Hepatic stellate cell (primary cell): ENCODE results near the gene KCNJ18.
"Not testable (repeated sequence)": the region's sequence is repeated elsewhere in the genome, so short reads cannot be mapped to it uniquely, and the experiment has no call there.

Source experiments
- DNase-seq: peaks from one replicate; pipeline ENCODE4 v3.0.0; 2011; ENCODE audit warnings: low spot score

The KCNJ18 gene

GRCh38 chr17:21703891-21704872, 11.9 kb downstream of the KCNJ18 start:
- DNase-seq, result not testable (repeated sequence)

GRCh38 chr17:21705021-21705601, 12.8 kb downstream of the KCNJ18 start:
- DNase-seq, result no peak

GRCh38 chr17:21705746-21706145, 13.4 kb downstream of the KCNJ18 start:
- not testable (repeated sequence) for DNase-seq

- not testable (repeated sequence) for DNase-seq
These were observed 14.2 kb downstream of the KCNJ18 start for GRCh38 chr17:21706546-21706945.

GRCh38 chr17:21707131-21707530, 14.8 kb downstream of the KCNJ18 start:
- not testable (repeated sequence) for DNase-seq

GRCh38 chr17:21707711-21708611, 15.6 kb downstream of the KCNJ18 start:
- DNase-seq, result not testable (repeated sequence)

- not testable (repeated sequence) for DNase-seq
These were observed 16.6 kb downstream of the KCNJ18 start for GRCh38 chr17:21708612-21709535.

- DNase-seq, result not testable (repeated sequence)
These were observed 17.7 kb downstream of the KCNJ18 start for GRCh38 chr17:21709994-21710393.

GRCh38 chr17:21710486-21710885, 18.2 kb downstream of the KCNJ18 start:
- not testable (repeated sequence) for DNase-seq

GRCh38 chr17:21711182-21711581, 18.9 kb downstream of the KCNJ18 start:
- DNase-seq, result no peak

- not testable (repeated sequence) for DNase-seq
These were observed 20.7 kb downstream of the KCNJ18 start for GRCh38 chr17:21713020-21713419.

- not testable (repeated sequence) for DNase-seq
These were observed 21.3 kb downstream of the KCNJ18 start for GRCh38 chr17:21713631-21714030.

GRCh38 chr17:21714676-21715075, 22.4 kb downstream of the KCNJ18 start:
- DNase-seq, result not testable (repeated sequence)

- DNase-seq, result not testable (repeated sequence)
These were observed 23.6 kb downstream of the KCNJ18 start for GRCh38 chr17:21715877-21716276.

- not testable (repeated sequence) for DNase-seq
These were observed 26.6 kb downstream of the KCNJ18 start for GRCh38 chr17:21718971-21719370.

GRCh38 chr17:21719511-21720226, 27.3 kb downstream of the KCNJ18 start:
- DNase-seq, result not testable (repeated sequence)

GRCh38 chr17:21720566-21720965, 28.2 kb downstream of the KCNJ18 start:
- not testable (repeated sequence) for DNase-seq

- not testable (repeated sequence) for DNase-seq
These were observed 29.9 kb downstream of the KCNJ18 start for GRCh38 chr17:21722268-21722667.

- DNase-seq, result not testable (repeated sequence)
These were observed 32.1 kb downstream of the KCNJ18 start for GRCh38 chr17:21724216-21725006.
